Islet precursor cell (in vitro differentiated cells): Measurements from ENCODE around the gene SLC44A5.
"Not testable (repeated sequence)": the region's sequence is repeated elsewhere in the genome, so short reads cannot be mapped to it uniquely, and the experiment has no call there.

Experiments used
- DNase-seq: peaks from one replicate; pipeline ENCODE4 v3.0.0-alpha.2; 2018

The SLC44A5 gene

GRCh38 chr1:75520862-75521475, 89.9 kb downstream of the SLC44A5 start:
- DNase-seq, result no peak

- no peak for DNase-seq
These were observed 91.1 kb downstream of the SLC44A5 start for GRCh38 chr1:75519651-75520427.

- no peak for DNase-seq
These were observed 92.2 kb downstream of the SLC44A5 start for GRCh38 chr1:75518686-75519085.

GRCh38 chr1:75514270-75514669, 96.6 kb downstream of the SLC44A5 start:
- no peak for DNase-seq

GRCh38 chr1:75506976-75507375, 103.9 kb downstream of the SLC44A5 start:
- no peak for DNase-seq

- DNase-seq, result no peak
These were observed 107.5 kb downstream of the SLC44A5 start for GRCh38 chr1:75503221-75503974.

- no peak for DNase-seq
These were observed 108.1 kb downstream of the SLC44A5 start for GRCh38 chr1:75502776-75503175.

- DNase-seq, result no peak
These were observed 109.2 kb downstream of the SLC44A5 start for GRCh38 chr1:75501577-75502295.

GRCh38 chr1:75492011-75492410, 118.9 kb downstream of the SLC44A5 start:
- no peak for DNase-seq

- no peak for DNase-seq
These were observed 123.5 kb downstream of the SLC44A5 start for GRCh38 chr1:75487399-75487798.

GRCh38 chr1:75484789-75485188, 126.1 kb downstream of the SLC44A5 start:
- no peak for DNase-seq

GRCh38 chr1:75482951-75483350, 128.0 kb downstream of the SLC44A5 start:
- DNase-seq, result no peak

GRCh38 chr1:75476486-75476885, 134.4 kb downstream of the SLC44A5 start:
- not testable (repeated sequence) for DNase-seq

- DNase-seq, result no peak
These were observed 135.2 kb downstream of the SLC44A5 start for GRCh38 chr1:75475696-75476095.

- no peak for DNase-seq
These were observed 137.8 kb downstream of the SLC44A5 start for GRCh38 chr1:75472971-75473603.

GRCh38 chr1:75472089-75472970, 138.6 kb downstream of the SLC44A5 start:
- no peak for DNase-seq

GRCh38 chr1:75471252-75471651, 139.7 kb downstream of the SLC44A5 start:
- DNase-seq, result no peak

- DNase-seq, result peak; percentile 53
These were observed 140.5 kb downstream of the SLC44A5 start for GRCh38 chr1:75470448-75470847.

- DNase-seq, result no peak
These were observed 141.2 kb downstream of the SLC44A5 start for GRCh38 chr1:75469586-75470173.

- no peak for DNase-seq
These were observed 149.0 kb downstream of the SLC44A5 start for GRCh38 chr1:75461808-75462325.

- DNase-seq, result no peak
These were observed 160.9 kb downstream of the SLC44A5 start for GRCh38 chr1:75449998-75450397.
